ENCODE data around the gene CREBBP. TPM values are rescaled to one million over a fixed set of nuclear protein-coding genes. Genes with fewer than 3 reads are reported as not detected.

Gene CREBBP
- total RNA-seq, 2 donors from 2014 or later, result 82.2 to 143 TPM

GRCh38 chr16:3754081-3754703, 126.3 kb downstream of the CREBBP start:
- H3K36me3 ChIP-seq, result peaks cover 3% of the 10 kb centered on the region in 2 donors
- intact Hi-C loops (cut with DNase I), result no loop called here
- no peak overlapping the region for H3K27ac ChIP-seq
- H3K4me3 ChIP-seq, result no peak overlapping the region
- H3K27me3 ChIP-seq (replicated peaks; ENCODE audit: insufficient read depth), result no peaks in the 10 kb centered on the region
- 92% methylated on average over 4 of the region's 4 CpGs for WGBS
- no peaks in the 10 kb centered on the region for H3K9me3 ChIP-seq
- TF ChIP-seq, protein P1, sequence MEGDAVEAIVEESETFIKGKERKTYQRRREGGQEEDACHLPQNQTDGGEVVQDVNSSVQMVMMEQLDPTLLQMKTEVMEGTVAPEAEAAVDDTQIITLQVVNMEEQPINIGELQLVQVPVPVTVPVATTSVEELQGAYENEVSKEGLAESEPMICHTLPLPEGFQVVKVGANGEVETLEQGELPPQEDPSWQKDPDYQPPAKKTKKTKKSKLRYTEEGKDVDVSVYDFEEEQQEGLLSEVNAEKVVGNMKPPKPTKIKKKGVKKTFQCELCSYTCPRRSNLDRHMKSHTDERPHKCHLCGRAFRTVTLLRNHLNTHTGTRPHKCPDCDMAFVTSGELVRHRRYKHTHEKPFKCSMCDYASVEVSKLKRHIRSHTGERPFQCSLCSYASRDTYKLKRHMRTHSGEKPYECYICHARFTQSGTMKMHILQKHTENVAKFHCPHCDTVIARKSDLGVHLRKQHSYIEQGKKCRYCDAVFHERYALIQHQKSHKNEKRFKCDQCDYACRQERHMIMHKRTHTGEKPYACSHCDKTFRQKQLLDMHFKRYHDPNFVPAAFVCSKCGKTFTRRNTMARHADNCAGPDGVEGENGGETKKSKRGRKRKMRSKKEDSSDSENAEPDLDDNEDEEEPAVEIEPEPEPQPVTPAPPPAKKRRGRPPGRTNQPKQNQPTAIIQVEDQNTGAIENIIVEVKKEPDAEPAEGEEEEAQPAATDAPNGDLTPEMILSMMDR (IDR thresholded peaks at IDR 0.05), result no peak
- TF ChIP-seq POLR2AphosphoS5 (IDR thresholded peaks at IDR 0.05) (no peak), POLR2A (IDR thresholded peaks at IDR 0.05) (no peak)
- no peaks in the 10 kb centered on the region for H3K4me1 ChIP-seq (replicated peaks)
- no peak for DNase-seq (ENCODE audit: low spot score)

GRCh38 chr16:3752984-3753383, 127.5 kb downstream of the CREBBP start:
- no peak overlapping the region for H3K27ac ChIP-seq
- no peak overlapping the region for H3K4me3 ChIP-seq
- 88% methylated on average over 15 of the region's 15 CpGs for WGBS
- DNase-seq (ENCODE audit: low spot score), result no peak
- intact Hi-C loops (cut with DNase I), result no loop called here
- peaks cover 3% of the 10 kb centered on the region in 2 donors for H3K36me3 ChIP-seq
- no peaks in the 10 kb centered on the region for H3K9me3 ChIP-seq
- TF ChIP-seq, protein P1 (IDR thresholded peaks at IDR 0.05), result no peak
- TF ChIP-seq POLR2AphosphoS5 (IDR thresholded peaks at IDR 0.05) (no peak), POLR2A (IDR thresholded peaks at IDR 0.05) (no peak)
- H3K27me3 ChIP-seq (replicated peaks; ENCODE audit: insufficient read depth), result no peaks in the 10 kb centered on the region
- no peaks in the 10 kb centered on the region for H3K4me1 ChIP-seq (replicated peaks)

- WGBS, result 89% methylated on average over 8 of the region's 8 CpGs
- intact Hi-C loops (cut with DNase I), result no loop called here
- TF ChIP-seq, protein P1 (IDR thresholded peaks at IDR 0.05), result no peak
- Histone ChIP-seq H3K36me3 (peaks cover 0 to 3% of the 10 kb centered on the region in 2 donors), H3K27me3 (replicated peaks; ENCODE audit: insufficient read depth) (no peaks in the 10 kb centered on the region), H3K27ac (no peak overlapping the region), H3K4me1 (replicated peaks) (no peaks in the 10 kb centered on the region), H3K4me3 (no peak overlapping the region), H3K9me3 (no peaks in the 10 kb centered on the region)
- no peak for DNase-seq (ENCODE audit: low spot score)
Measured at GRCh38 chr16:3751878-3752277, 128.6 kb downstream of the CREBBP start.

DNA sequence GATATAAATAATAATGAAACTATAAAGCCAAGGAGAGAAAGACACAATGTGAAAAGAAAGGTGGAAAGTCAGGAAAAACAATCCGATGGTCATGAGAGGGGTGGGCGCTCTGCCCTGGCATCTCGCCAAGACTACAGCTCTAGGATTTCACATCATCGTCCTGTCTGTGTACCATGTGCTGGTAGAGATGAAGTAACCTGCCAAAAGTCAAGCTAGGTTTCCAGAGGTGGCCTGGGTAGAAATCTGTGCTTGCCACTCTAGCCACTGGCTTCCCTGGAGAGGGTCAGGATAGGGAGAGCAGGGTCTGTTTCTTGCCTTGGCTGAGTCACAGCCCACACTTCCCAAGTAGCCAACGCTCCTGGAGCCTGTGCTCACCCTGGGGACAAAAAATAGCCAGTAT, 132.2 kb downstream of the CREBBP start:
- 65% methylated on average over 5 of the region's 5 CpGs for WGBS
- no peaks in the 10 kb centered on the region for H3K36me3 ChIP-seq
- TF ChIP-seq POLR2A (IDR thresholded peaks at IDR 0.05), result no peak
- TF ChIP-seq, protein P1 (IDR thresholded peaks at IDR 0.05), result no peak
- no peak for TF ChIP-seq POLR2AphosphoS5 (IDR thresholded peaks at IDR 0.05)
- no peak overlapping the region for H3K27ac ChIP-seq
- H3K9me3 ChIP-seq, result no peaks in the 10 kb centered on the region
- intact Hi-C loops (cut with DNase I), result no loop called here
- H3K27me3 ChIP-seq (replicated peaks; ENCODE audit: insufficient read depth), result no peaks in the 10 kb centered on the region
- H3K4me1 ChIP-seq (replicated peaks), result no peaks in the 10 kb centered on the region
- no peak for DNase-seq (ENCODE audit: low spot score)
- H3K4me3 ChIP-seq, result no peak overlapping the region

- Histone ChIP-seq H3K4me1 (replicated peaks) (no peaks in the 10 kb centered on the region), H3K36me3 (no peaks in the 10 kb centered on the region), H3K27me3 (replicated peaks; ENCODE audit: insufficient read depth) (no peaks in the 10 kb centered on the region), H3K27ac (no peak overlapping the region), H3K9me3 (no peaks in the 10 kb centered on the region), H3K4me3 (no peak overlapping the region)
- DNase-seq (ENCODE audit: low spot score), result no peak
- 56% methylated on average over 13 of the region's 13 CpGs for WGBS
- intact Hi-C loops (cut with DNase I), result no loop called here
- no peak for TF ChIP-seq POLR2A (IDR thresholded peaks at IDR 0.05)
- TF ChIP-seq POLR2AphosphoS5 (IDR thresholded peaks at IDR 0.05), result no peak
- TF ChIP-seq, protein P1 (IDR thresholded peaks at IDR 0.05), result no peak
Measured at GRCh38 chr16:3745751-3746355, 134.7 kb downstream of the CREBBP start.

Measured in prostate gland (tissue), 2 donors.